Hepatocyte (in vitro differentiated cells): ENCODE measurements around the gene PINLYP. TPM values are rescaled to one million over a fixed set of nuclear protein-coding genes. Genes with fewer than 3 reads are reported as not detected.

ENCODE experiments used
- DNase-seq: peaks from one replicate; pipeline ENCODE4 v3.0.0-alpha.2; 2016; ENCODE audit warnings: low spot score
- H2AFZ ChIP-seq: fragments of 200-600 bp; sonication (generic); 2 replicates; pipeline ENCODE4 v1.6.0; 2016; ENCODE audit warnings: antibody characterized with exemption, mild to moderate bottlenecking
- H3K27ac ChIP-seq: fragments of 200-600 bp; sonication (generic); 2 replicates; pipeline ENCODE4 v1.5.1; 2016; ENCODE audit warnings: mild to moderate bottlenecking
- H3K27me3 ChIP-seq: fragments of 200-600 bp; sonication (generic); 2 replicates; pipeline ENCODE4 v1.6.1; 2016
- H3K36me3 ChIP-seq: fragments of 200-600 bp; sonication (generic); replicated peaks from 2 replicates; pipeline ENCODE4 v1.5.1; 2016; ENCODE audit warnings: low read depth; ENCODE audit not compliant: insufficient read depth
- H3K4me1 ChIP-seq: fragments of 200-600 bp; sonication (generic); 2 replicates; pipeline ENCODE4 v1.5.1; 2016; ENCODE audit warnings: mild to moderate bottlenecking, moderate library complexity; ENCODE audit not compliant: insufficient read depth
- H3K4me2 ChIP-seq: fragments of 200-600 bp; sonication (generic); 2 replicates; pipeline ENCODE4 v1.6.0; 2016
- H3K4me3 ChIP-seq: fragments of 200-600 bp; sonication (generic); 2 replicates; pipeline ENCODE4 v1.5.1; 2016; ENCODE audit warnings: mild to moderate bottlenecking
- H3K79me2 ChIP-seq: fragments of 200-600 bp; sonication (generic); 2 replicates; pipeline ENCODE4 v1.6.0; 2017; ENCODE audit warnings: mild to moderate bottlenecking
- H3K9me2 ChIP-seq: fragments of 200-600 bp; sonication (generic); replicated peaks from 2 replicates; pipeline ENCODE4 v1.6.0; 2017; ENCODE audit warnings: mild to moderate bottlenecking; ENCODE audit not compliant: insufficient read depth
- H3K9me3 ChIP-seq: fragments of 200-600 bp; sonication (generic); 2 replicates; pipeline ENCODE4 v1.5.1; 2016; ENCODE audit warnings: low read depth, mild to moderate bottlenecking
- H4K20me1 ChIP-seq: fragments of 200-600 bp; sonication (generic); 2 replicates; pipeline ENCODE4 v1.6.0; 2016; ENCODE audit warnings: mild to moderate bottlenecking; ENCODE audit not compliant: insufficient read depth, poor library complexity, severe bottlenecking
- EZH2 ChIP-seq: fragments of 200-600 bp; sonication (generic); IDR thresholded peaks from 2 replicates; pipeline ENCODE4 v1.6.1; 2016; ENCODE audit warnings: antibody characterized with exemption, mild to moderate bottlenecking, borderline replicate concordance
- EZH2phosphoT487 ChIP-seq: fragments of 200-600 bp; sonication (generic); IDR thresholded peaks from one replicate; pipeline ENCODE4 v1.6.1; 2018; ENCODE audit warnings: antibody characterized with exemption, mild to moderate bottlenecking, low read depth, moderate library complexity; ENCODE audit not compliant: unreplicated experiment, severe bottlenecking
- WGBS: methylation state at CpG from one replicate; pipeline ENCODE4 v1.1.6; 2016; ENCODE audit warnings: low lambda C conversion rate; ENCODE audit errors: missing lambda C conversion rate; 5-methylcytosine and 5-hydroxymethylcytosine counted together
- polyA plus RNA-seq: library from polyadenylated mRNA; unstranded; fragments of >200 nt; fragmentation: Nextera tagmentation; extraction: Ambion mirVana; gene quantifications from 2 replicates; pipeline ENCODE4 v1.2.1, GENCODE V29; 2016
- total RNA-seq: library from RNA; depleted of rRNA; stranded (reverse); fragments of >200 nt; gene quantifications from 2 replicates; pipeline ENCODE4 v1.2.3, GENCODE V29; 2014
- TF ChIP-seq, protein P1 (sequence below): fragments of 200-600 bp; sonication (generic); IDR thresholded peaks from 2 replicates; pipeline ENCODE4 v1.5.1; 2016; ENCODE audit warnings: antibody characterized with exemption, mild to moderate bottlenecking; ENCODE audit not compliant: poor library complexity

Gene PINLYP
- total RNA-seq (4.7 and 11.4 TPM in 2 replicates), polyA plus RNA-seq (4.5 and 4.6 TPM in 2 replicates)

DNA sequence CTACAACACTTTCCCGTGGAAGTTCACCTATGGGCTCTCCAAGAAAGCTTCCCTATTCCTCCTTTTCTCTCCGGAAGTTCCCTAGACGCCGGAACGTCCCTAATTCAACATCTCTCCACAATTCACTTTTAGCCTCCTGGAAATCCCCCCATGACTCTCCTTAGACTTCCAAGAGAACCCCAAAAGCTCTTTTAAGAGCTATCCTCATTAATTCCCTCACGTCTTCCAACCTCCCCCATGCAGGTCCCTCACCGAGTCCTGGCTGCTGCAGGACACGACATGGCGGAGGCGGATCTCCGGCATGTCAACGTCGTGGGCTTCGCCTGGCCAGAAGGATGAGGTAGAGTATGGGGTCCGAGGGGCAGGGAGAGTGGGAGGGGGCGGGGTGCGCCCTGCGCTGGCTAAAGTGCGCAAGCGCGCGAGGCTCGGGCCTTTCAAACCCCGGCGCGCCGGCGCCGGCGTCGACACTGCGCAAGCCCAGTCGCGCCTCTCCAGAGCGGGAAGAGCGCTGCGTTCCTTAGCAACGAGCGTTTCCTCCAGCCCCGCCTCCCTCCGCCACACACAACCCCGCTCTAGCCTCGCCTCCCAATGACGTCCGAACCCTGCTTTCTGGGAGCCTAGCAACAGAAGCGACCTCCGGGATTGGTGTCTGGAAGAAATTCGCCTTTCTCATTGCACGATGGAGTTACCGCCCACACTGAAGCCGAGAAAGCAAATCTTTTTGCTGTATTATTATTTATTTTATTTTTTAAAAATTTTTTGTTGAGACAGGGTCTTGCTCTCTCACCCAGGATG is at the start of gene PINLYP, which contains the start of gene XRCC1:
TSS of gene PINLYP (plus strand) at position 646 of the 795 bp plus-strand sequence. CDS start 1,391 bp downstream, outside the sequence.
TSS of gene XRCC1 (minus strand) at position 372 of the 795 bp plus-strand sequence. CDS start at position 303, 69 bp downstream.
- Histone ChIP-seq H3K36me3 (no peaks in the 10 kb centered on the region), H3K9me2 (no peaks in the 10 kb centered on the region), H3K79me2 (peaks cover 31% of the 10 kb centered on the region), H3K9me3 (no peaks in the 10 kb centered on the region), H3K27ac (peak within 1 kb of the TSS; percentile 83), H3K4me3 (peak within 1 kb of the TSS; percentile 50), H2AFZ (peak within 1 kb of the TSS; percentile 84), H3K27me3 (no peaks in the 10 kb centered on the region), H3K4me1 (peaks cover 10% of the 10 kb centered on the region), H4K20me1 (no peaks in the 10 kb centered on the region), H3K4me2 (peak within 1 kb of the TSS; percentile 75)
- DNase-seq = peak; percentile 99
- whole genome bisulfite sequencing = under 1% methylated on average over 51 of the region's 51 CpGs
- TF ChIP-seq EZH2phosphoT487 (no peak), EZH2 (no peak)
- TF ChIP-seq, protein P1, sequence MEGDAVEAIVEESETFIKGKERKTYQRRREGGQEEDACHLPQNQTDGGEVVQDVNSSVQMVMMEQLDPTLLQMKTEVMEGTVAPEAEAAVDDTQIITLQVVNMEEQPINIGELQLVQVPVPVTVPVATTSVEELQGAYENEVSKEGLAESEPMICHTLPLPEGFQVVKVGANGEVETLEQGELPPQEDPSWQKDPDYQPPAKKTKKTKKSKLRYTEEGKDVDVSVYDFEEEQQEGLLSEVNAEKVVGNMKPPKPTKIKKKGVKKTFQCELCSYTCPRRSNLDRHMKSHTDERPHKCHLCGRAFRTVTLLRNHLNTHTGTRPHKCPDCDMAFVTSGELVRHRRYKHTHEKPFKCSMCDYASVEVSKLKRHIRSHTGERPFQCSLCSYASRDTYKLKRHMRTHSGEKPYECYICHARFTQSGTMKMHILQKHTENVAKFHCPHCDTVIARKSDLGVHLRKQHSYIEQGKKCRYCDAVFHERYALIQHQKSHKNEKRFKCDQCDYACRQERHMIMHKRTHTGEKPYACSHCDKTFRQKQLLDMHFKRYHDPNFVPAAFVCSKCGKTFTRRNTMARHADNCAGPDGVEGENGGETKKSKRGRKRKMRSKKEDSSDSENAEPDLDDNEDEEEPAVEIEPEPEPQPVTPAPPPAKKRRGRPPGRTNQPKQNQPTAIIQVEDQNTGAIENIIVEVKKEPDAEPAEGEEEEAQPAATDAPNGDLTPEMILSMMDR = no peak

DNA sequence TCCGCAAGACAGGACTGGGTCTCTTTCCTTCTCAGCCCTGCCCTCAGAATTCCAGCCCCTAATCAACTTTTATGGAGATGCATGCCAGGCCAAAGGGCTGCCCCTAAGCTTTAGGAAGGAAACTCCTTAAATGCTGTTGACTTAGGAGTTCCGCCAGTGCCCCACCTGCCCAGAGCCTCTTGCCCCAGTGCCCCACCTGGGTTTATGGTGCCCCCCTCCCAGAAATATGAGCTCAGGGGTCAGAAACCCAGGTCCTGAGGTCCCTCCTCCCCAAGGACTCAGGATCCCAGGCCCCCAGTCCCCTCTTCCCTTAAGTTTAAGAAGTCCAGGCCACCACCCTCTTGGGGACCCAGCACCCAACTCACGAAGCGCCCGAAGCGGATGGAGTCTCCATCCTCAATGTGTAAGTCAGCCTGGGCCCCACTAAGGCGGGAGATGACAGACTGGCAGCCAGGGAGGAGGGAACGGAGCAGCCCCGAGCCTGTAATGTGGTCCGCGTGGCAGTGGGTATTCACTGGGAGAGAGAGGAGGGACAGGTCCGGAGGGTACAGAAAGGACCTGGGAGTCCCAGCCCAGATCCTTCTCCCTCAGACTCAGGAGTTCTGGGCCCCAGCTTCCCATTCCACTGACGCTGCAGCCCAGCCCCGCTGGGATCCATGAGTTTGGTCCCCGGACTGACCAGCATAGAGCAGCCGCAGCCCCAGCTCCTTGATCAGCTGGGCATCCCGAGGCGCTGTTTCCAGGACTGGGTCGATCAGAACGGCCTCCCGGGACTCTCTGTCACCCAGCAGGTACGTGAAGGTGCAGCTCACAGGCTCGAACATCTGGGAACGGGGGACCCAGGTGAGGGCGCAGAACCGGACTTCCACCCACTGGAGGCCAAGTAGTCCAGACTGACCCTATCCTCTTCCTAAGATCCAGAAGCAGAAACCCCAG is 49.5 kb upstream of the PINLYP start:
- no peaks in the 10 kb centered on the region for H3K9me2 ChIP-seq
- peak overlapping the region; percentile 94 for H2AFZ ChIP-seq
- no peaks in the 10 kb centered on the region for H3K9me3 ChIP-seq
- H3K4me1 ChIP-seq = peaks cover 14% of the 10 kb centered on the region
- H3K36me3 ChIP-seq = no peaks in the 10 kb centered on the region
- no peak for TF ChIP-seq EZH2
- TF ChIP-seq, protein P1 = no peak
- no peak for TF ChIP-seq EZH2phosphoT487
- peaks cover 44% of the 10 kb centered on the region for H3K79me2 ChIP-seq
- DNase-seq = peak; percentile 44
- H3K4me2 ChIP-seq = peak overlapping the region; percentile 82
- peak overlapping the region; percentile 97 for H3K4me3 ChIP-seq
- 4% methylated on average over 26 of the region's 26 CpGs for WGBS
- peak overlapping the region; percentile 69 for H3K27ac ChIP-seq
- H4K20me1 ChIP-seq = no peaks in the 10 kb centered on the region
- H3K27me3 ChIP-seq = no peaks in the 10 kb centered on the region

DNA sequence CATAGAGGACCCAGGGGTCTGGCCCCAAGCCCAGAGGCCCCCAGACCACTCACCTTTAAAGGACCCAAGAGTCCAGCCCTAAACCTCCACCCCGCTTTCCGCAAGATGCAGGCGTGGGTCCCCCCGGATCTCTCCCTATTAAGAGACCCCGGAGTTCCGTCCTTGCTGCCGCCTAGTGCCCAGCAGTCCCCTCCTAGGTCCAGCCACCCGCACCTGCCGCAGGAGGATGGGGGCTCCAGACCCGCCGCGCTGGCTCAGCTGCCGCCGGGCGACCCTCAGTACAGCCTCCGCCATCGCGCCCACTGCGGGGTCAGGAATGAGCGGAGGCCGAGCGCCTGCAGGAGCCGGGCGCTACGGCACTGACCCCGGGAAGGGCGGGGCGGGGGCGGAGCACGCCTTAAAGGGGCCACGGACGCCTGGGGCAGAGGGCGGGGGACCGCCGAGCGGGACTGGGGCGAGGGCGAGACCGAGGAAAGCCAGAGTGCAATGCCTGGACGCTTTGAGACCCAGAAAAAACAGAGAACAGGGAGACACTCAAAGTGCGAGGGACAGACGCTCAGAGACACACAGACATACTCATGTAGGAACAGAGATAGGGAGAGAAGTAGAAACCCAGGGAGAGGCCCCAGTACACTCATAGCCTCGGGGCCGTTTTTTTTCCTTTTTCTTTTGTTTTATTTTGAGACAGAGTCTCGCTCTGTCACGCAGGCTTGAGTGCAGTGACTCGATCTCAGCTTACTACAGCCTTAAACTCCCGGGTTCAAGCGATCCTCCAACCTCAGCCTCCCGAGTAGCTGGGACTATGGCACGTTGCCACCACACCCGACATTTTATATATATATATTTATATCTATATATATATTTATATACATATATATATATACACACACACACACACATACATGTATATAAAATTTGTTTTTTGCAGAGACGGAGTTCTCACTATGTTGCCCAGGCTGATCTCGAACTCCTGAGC is 48.4 kb upstream of the PINLYP start, which contains the start of gene ETHE1:
TSS of gene ETHE1 (minus strand) at position 318 of the 976 bp plus-strand sequence. CDS start at position 294, 24 bp downstream.
- Histone ChIP-seq H3K4me2 (peak within 1 kb of the TSS; percentile 82), H3K27me3 (no peaks in the 10 kb centered on the region), H3K27ac (peak within 1 kb of the TSS; percentile 69), H3K9me3 (no peaks in the 10 kb centered on the region), H2AFZ (peak within 1 kb of the TSS; percentile 94), H3K9me2 (no peaks in the 10 kb centered on the region), H3K4me1 (peaks cover 17% of the 10 kb centered on the region), H3K4me3 (peak within 1 kb of the TSS; percentile 97), H3K36me3 (no peaks in the 10 kb centered on the region), H3K79me2 (peaks cover 37% of the 10 kb centered on the region), H4K20me1 (no peaks in the 10 kb centered on the region)
- DNase-seq = peak; percentile 87
- no peak for TF ChIP-seq EZH2
- TF ChIP-seq, protein P1 = peak; percentile 11
- 11% methylated on average over 52 of the region's 54 CpGs for WGBS
